ENCODE results near the gene MTHFD2L. TPM values are rescaled to one million over a fixed set of nuclear protein-coding genes. Genes with fewer than 3 reads are reported as not detected.

The MTHFD2L gene
- total RNA-seq, 1 experiment from 2014 or later = 11.6 TPM

GRCh38 chr4:74205559-74205958 is 47.6 kb downstream of the MTHFD2L start:
- Histone ChIP-seq H2BK12ac (ENCODE audit: insufficient read length, low read depth, low read length) (no peak overlapping the region), H3K4me2 (ENCODE audit: insufficient read depth, insufficient read length, low read length) (no peak overlapping the region), H3K79me2 (ENCODE audit: insufficient read depth, low read length) (no peaks in the 10 kb centered on the region), H4K5ac (ENCODE audit: insufficient read length, low read depth, low read length) (no peak overlapping the region), H3K23me2 (ENCODE audit: insufficient read length, low read depth, low read length, poor library complexity, severe bottlenecking) (no peaks in the 10 kb centered on the region), H2BK120ac (ENCODE audit: low read depth, low read length, poor library complexity, severe bottlenecking) (no peak overlapping the region), H3K18ac (ENCODE audit: insufficient read length, low read depth, low read length) (no peak overlapping the region), H3K56ac (ENCODE audit: insufficient read length, low read depth, low read length) (no peak overlapping the region), H3K4ac (ENCODE audit: low read depth, low read length) (no peak overlapping the region), H3K79me1 (ENCODE audit: insufficient read depth, low read depth, low read length, poor library complexity, severe bottlenecking) (no peaks in the 10 kb centered on the region), H3K27ac (ENCODE audit: insufficient read length, low read depth, low read length) (no peak overlapping the region), H3K14ac (ENCODE audit: insufficient read depth, low read length) (no peak overlapping the region), H2BK5ac (ENCODE audit: insufficient read length, low read length) (no peak overlapping the region), H3K9me3 (ENCODE audit: control insufficient read depth, low read depth, low read length) (no peaks in the 10 kb centered on the region), H2AFZ (ENCODE audit: low read length) (no peak overlapping the region), H4K20me1 (ENCODE audit: control insufficient read depth, insufficient read depth, insufficient read length) (no peaks in the 10 kb centered on the region), H3K4me1 (ENCODE audit: insufficient read depth, low read length) (peaks cover 3% of the 10 kb centered on the region; the same call in 1 of the 2 replicates), H3K27me3 (ENCODE audit: insufficient read depth, low read length) (no peaks in the 10 kb centered on the region), H4K8ac (replicated peaks; ENCODE audit: insufficient read length, low read depth, low read length) (no peak overlapping the region), H2BK20ac (ENCODE audit: low read depth, low read length, poor library complexity, severe bottlenecking) (no peak overlapping the region), H2BK15ac (ENCODE audit: low read depth, low read length) (no peak overlapping the region), H3T11ph (ENCODE audit: low read length) (no peak overlapping the region), H3K9ac (ENCODE audit: extremely low read depth, insufficient read length, low read length) (no peak overlapping the region), H2AK5ac (ENCODE audit: insufficient read length, low read length) (no peak overlapping the region), H3K23ac (ENCODE audit: insufficient read length, low read depth, low read length) (no peak overlapping the region), H4K91ac (ENCODE audit: insufficient read length, low read depth, low read length) (no peak overlapping the region)
- H3K4me1 Mint-ChIP-seq = peaks cover 9 to 10% of the 10 kb centered on the region in 2 experiments
- no peak overlapping the region for H3K4me3 Mint-ChIP-seq
- H3K9me3 Mint-ChIP-seq = no peaks in the 10 kb centered on the region
- H3K27ac Mint-ChIP-seq = no peak overlapping the region; a peak in 1 of 7 replicates
- no peak for DNase-seq
- H3K27me3 Mint-ChIP-seq (ENCODE audit: low read depth) = no peaks in the 10 kb centered on the region
- TF ChIP-seq CTCF (conservative IDR thresholded peaks at IDR 0.05) = no peak
- peaks cover 0 to 2% (median 2%) of the 10 kb centered on the region in 3 experiments; a peak in 1 of 7 replicates for H3K36me3 Mint-ChIP-seq (ENCODE audit: insufficient read depth in 1 of 3, low read depth in 3 of 3)

All from H9 (cell line).